ENCODE measurements around the gene ARHGAP22. TPM values are rescaled to one million over a fixed set of nuclear protein-coding genes. Genes with fewer than 3 reads are reported as not detected.

The ARHGAP22 gene
- total and polyA plus RNA-seq, 11 donors, result 1.1 to 9.5 (median 2.8) TPM

DNA sequence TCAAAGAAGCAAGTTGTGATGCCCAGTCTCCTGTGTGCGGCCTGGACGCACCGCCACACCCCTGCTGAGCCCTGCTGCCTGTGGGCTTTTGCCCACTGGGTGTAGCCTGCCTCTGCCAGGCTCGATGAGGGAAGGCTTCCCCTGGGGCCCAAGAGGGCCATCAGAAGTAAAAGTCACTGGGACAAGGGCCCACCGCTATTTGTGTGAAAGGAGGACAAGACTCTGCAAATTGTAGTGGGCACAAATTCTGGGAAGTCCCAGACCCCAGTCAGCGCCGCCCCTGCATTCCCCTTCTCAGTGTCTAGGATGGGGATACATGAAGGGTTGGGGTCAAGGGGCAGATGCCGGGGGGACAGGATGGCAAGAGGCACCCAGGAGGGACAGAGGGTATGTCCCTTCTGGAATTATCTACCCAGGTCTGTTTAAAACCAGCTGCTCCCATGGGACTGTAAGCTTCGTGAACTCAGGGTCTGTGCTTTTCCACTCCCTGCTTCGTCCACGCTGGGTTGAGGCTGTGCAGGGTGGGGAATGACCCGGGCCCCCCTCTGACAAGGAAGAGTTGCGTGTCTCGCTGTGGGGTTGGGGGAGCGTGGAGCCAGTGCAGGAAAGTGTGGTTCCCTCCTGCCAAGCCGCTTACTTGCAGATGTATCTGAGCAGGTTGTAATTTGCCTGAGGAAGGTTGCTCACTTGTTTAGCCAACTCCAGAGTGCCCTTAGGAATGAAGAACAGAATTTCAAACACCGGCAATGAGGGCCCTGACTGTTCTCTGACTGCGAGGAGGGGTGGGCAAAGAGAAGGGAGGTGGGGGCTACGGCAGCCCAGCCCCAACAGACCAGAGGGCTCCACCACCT, 151.2 kb downstream of the ARHGAP22 start:
- intact Hi-C loops (cut with DNase I), result no loop called here
- no peak overlapping the region for H3K27ac ChIP-seq
- TF ChIP-seq POLR2A (IDR thresholded peaks at IDR 0.05), result no peak
- TF ChIP-seq CTCF (IDR thresholded peaks at IDR 0.05), result no peak
- 87 to 93% (median 88%) methylated on average over 17 to 19 of the region's 19 CpGs for WGBS, 4 donors
- ATAC-seq (no peak), DNase-seq (peak in 1 of 5 donors; percentile 42)
- no peaks in the 10 kb centered on the region for H3K9me3 ChIP-seq
- H3K36me3 ChIP-seq, result peaks cover 0 to 24% (median 0%) of the 10 kb centered on the region in 9 donors
- H3K4me1 ChIP-seq, result peaks cover 0 to 18% (median 3%) of the 10 kb centered on the region in 12 donors
- no peaks in the 10 kb centered on the region for H3K27me3 ChIP-seq
- H3K4me3 ChIP-seq, result no peak overlapping the region

DNA sequence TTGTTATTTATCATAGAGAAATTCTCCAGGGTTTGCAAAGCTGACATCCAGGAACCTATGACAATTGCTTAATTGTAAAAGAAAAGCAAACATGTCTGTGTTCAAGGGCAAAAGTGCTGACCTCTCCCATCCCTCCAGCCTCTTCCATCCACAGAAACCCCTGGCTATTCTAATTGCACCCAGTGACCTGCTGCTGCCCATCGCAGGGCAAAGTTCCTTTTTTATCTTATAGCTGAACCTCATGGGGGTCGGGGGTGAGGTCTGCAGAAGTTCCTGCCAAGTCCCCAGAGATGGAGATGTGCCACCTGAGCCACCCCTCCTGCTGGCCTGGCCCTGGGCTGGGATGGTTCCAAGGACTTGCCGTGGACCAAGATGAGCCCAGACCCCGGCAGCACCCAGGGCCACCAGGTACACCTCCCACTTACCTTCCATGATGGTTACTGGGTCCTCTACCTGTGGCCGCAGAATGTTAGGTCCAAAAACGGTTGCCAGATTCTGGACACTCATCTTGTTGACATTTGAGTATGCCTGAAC, 151.9 kb downstream of the ARHGAP22 start:
- H3K4me3 ChIP-seq, result no peak overlapping the region
- 81 to 98% (median 92%) methylated on average over 6 of the region's 6 CpGs for WGBS, 4 donors
- intact Hi-C loops (cut with DNase I), result no loop called here
- H3K27me3 ChIP-seq, result no peaks in the 10 kb centered on the region
- no peak overlapping the region for H3K27ac ChIP-seq
- TF ChIP-seq POLR2A (IDR thresholded peaks at IDR 0.05) (no peak), CTCF (IDR thresholded peaks at IDR 0.05) (no peak)
- DNase-seq, result peak in 1 of 5 donors; percentile 40
- peaks cover 0 to 18% (median 3%) of the 10 kb centered on the region in 12 donors for H3K4me1 ChIP-seq
- no peak for ATAC-seq
- peaks cover 0 to 24% (median 0%) of the 10 kb centered on the region in 9 donors for H3K36me3 ChIP-seq
- H3K9me3 ChIP-seq, result no peaks in the 10 kb centered on the region

- no peak overlapping the region for H3K27ac ChIP-seq
- DNase-seq (peak in 1 of 5 donors; percentile 27), ATAC-seq (no peak)
- H3K4me3 ChIP-seq, result no peak overlapping the region
- H3K9me3 ChIP-seq, result no peaks in the 10 kb centered on the region
- 85 to 94% (median 87%) methylated on average over 13 to 15 of the region's 15 CpGs for WGBS, 4 donors
- peaks cover 0 to 14% (median 3%) of the 10 kb centered on the region in 12 donors for H3K4me1 ChIP-seq
- peaks cover 0 to 24% (median 0%) of the 10 kb centered on the region in 9 donors for H3K36me3 ChIP-seq
- no peak for TF ChIP-seq POLR2A (IDR thresholded peaks at IDR 0.05)
- no peak for TF ChIP-seq CTCF (IDR thresholded peaks at IDR 0.05)
- intact Hi-C loops (cut with DNase I), result no loop called here
- no peaks in the 10 kb centered on the region for H3K27me3 ChIP-seq
These were observed 152.6 kb downstream of the ARHGAP22 start for GRCh38 chr10:48451969-48452878.

All from heart left ventricle (tissue), 16 donors.